COLO668 (cell line): ENCODE measurements around the gene ZBED1.
"Not testable (repeated sequence)": the region's sequence is repeated elsewhere in the genome, so short reads cannot be mapped to it uniquely, and the experiment has no call there.

Source experiments
- DNase-seq: peaks from one replicate; lab custom pipeline; 2025; ENCODE audit not compliant: unreplicated experiment; lab: John Stamatoyannopoulos, UW

Gene ZBED1

DNA sequence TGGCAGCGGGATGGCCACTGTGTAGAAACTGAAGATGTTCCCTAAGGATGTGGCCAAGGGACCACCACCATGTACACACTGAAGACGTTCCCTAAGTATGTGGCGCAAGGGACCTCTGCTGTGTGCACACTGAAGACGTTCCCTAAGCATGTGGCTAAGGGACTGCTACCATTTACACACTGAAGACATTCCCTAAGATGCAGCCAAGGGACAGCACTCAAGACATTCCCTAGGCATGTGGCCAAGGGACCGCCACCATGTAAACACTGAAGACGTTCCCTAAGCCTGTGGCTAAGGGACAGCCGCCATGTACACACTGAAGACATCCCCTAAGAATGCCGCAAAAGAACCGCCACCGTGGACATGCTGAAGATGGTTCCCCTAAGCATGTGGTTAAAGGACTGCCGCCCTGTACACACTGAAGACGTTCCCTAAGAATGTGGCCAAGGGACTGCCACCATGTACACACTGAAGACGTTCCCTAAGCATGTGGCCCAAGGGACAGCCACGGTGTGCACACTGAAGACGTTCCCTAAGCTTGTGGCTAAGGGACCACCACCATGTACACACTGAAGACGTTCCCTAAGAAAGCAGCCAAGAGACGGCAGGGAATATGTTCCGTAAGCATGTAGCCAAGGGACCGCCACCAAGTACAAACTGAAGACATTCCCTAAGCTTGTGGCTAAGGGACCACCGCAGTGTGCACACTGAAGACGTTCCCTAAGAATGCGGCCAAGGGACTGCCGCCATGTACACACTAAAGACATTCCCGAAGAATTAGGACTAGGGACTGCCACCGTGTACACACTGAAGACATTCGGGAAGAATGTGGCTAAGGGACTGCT, 43.3 kb downstream of the ZBED1 start:
- no peak for DNase-seq

DNA sequence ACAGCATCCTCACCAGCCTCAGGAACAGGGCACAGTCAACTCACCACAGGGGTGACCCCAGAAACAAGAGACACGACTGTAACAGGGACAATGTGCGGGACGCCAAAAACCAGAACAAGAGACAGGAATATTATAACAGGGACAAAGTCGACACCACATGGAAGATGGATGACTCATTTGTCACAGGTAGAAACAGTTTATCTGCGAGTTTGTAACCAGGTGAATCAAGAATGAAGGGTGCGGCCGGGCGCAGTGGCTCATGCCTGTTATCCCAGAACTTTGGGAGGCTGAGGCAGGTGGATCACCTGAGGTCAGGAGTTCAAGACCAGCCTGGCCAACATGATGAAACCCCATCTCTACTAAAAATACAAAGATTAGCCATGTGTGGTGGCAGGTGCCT, 44.7 kb downstream of the ZBED1 start:
- not testable (repeated sequence) for DNase-seq

DNA sequence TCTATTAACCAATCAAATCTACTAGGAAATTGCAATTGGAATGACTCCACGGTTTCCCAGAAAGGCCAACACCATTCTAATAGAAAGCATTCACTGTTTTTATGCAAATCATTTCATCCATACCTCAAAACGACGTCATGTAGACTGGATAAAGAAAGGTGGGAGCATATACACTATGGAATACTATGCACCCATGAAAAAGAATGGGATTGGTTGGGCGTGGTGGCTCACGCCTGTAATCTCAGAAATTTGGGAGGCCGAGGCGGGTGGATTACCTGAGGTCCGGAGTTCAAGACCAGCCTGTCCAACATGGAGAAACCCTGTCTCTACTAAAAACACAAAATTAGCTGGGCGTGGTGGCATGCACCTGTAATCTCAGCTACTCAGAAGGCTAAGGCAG, 46.2 kb downstream of the ZBED1 start:
- DNase-seq = not testable (repeated sequence)

DNA sequence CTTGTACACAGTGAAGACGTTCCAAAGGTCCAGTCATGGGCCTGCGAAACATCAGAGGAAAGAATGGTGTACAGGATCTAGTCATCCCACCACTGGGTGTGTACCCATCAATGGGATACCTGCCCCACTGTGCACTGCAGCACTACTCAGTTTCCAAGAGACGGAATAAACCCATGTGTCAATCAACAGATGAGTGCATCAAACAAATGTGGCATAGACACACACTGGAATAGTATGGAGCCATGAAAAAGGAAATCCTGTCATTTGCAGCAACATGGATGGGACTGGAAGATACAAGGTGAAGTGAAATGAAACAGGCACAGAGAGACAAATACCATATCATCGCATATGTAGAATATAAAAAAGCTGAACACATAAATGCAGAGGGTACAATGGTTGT, 48.0 kb downstream of the ZBED1 start:
- no peak for DNase-seq

DNA sequence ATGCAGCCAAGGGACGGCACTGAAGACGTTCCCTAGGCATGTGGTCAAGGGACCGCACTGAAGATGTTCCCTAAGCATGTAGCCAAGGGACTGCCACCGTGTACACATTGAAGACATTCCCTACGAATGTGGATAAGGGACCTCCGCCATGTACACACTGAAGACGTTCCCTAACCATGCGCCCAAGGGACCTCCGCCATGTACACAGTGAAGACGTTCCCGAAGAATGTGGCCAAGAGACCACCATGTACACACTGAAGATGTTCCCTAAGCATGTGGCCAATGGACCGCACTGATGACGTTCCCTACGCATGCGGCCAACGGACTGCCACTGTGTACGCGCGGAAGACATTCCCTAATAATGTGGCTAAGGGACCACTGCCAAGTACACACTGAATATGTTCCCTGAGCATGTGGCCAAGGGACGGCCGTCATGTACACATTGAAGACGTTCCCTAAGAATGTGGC, 48.4 kb downstream of the ZBED1 start:
- no peak for DNase-seq

DNA sequence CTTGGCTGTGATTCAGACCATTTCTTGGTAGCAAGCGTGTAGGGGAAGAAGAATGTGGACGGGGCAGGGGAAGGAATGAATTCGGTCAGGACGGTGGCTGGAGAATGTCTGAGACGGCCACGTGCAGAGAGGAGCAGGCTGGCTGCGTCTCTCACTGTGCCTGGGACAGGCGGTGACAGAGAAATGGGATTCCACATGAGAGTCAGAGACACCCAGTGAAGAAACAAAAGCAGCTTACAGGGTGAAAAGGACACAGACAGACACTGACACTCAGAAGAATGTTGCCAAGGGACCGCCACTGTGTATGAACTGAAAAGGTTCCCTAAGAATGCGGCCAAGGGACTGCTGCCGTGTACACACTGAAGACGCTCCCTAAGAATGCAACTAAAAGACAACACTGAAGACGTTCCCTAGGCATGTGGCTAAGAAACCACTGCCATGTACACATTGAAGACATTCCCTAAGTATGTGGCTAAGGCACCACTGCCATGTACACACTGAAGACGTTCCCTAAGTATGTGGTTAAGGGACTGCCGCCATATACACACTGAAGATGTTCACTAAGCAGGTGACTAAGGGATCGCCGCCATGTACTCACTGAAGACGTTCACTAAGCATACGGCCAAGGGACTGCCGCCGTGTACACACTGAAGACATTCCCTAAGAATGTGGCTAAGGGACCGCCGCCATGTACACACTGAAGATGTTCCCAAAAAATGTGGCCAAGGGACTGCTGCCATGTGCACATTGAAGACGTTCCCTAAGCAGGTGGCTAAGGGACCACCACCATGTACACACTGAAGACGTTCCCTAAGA, 49.1 kb downstream of the ZBED1 start:
- DNase-seq = no peak

DNA sequence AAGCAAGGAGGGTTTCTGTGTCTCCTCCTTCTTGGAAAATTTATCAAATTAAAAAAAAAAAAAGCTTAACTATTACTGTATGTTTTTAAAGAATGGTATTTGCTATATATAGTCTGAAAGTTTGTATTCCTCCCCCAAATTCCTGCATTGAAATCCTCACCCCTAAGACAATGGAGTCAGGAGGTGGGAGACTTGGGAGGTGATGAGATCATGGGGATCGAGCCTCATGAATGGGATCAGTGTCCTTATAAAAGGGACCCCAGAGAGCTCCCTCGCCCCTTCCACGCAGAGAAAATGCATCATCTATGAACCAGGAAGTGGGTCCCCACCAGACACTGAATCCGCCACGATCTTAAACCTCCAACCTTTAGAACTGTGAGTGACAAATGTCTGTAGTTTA, 50.1 kb downstream of the ZBED1 start:
- no peak for DNase-seq

DNA sequence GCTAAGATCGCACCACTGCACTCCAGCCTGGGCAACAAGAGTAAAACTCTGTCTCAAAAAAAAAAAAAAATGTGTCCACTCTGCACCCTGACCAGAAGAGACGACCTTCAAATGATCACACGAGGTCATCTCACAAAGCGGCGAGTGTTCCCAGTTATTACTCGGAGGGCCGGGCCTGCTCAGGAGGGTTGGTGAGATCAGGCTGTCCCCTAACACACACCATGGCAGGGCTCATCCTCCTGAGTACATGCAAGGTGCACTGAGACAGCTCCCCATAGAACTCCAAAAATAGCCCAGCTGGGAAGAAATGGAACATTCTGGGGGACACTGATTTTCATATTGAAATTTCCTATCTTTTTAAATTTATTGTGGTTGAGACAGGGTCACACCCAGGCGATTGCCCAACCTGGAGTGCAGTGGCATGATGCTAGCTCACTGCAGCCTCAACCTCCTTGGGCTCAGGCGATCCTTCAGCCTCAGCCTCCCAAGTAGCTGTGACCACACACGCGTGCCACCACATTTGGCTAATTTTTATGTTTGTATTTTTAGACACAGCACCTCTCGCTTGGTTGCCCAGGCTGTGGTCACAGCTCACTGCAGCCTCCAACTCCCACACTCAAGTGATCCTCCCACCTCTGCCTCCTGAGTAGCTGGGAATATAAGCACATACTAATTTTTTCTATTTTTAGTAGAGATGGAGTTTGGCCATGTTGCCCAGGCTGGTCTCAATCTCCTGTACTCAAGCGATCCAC, 51.5 kb downstream of the ZBED1 start:
- DNase-seq = no peak

DNA sequence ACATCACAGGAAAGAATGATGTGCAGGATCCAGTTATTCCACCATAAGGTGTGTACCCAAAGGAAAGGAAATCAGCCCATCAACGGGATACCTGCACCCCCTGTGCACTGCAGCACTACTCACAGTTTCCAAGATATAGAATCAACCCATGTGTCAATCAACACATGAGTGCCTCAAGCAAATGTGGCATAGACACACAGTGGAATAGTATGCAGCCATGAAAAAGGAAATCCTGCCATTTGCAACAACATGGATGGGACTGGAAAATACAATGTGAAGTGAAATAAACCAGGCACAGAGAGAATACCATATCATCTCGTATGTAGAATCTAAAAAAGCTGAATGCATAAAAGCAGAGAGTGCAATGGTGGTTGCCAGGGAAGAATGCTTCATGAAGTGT, 53.3 kb downstream of the ZBED1 start:
- no peak for DNase-seq

DNA sequence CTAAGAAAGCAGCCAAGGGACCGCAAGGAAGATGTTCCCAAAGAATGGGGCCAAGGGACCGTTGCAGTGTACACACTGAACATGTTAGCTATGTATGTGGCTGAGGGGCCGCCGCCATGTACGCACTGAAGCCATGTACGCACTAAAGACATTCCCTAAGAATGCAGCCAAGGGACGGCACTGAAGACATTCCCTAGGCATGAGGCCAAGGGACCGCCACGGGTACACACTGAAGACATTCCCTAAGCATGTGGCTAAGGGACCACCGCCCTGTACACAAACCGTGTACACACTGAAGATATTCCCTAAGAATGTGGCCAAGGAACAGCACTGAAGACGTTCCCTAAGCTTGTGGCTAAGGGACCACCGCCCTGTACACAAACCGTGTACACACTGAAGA, 54.0 kb downstream of the ZBED1 start:
- DNase-seq = no peak

DNA sequence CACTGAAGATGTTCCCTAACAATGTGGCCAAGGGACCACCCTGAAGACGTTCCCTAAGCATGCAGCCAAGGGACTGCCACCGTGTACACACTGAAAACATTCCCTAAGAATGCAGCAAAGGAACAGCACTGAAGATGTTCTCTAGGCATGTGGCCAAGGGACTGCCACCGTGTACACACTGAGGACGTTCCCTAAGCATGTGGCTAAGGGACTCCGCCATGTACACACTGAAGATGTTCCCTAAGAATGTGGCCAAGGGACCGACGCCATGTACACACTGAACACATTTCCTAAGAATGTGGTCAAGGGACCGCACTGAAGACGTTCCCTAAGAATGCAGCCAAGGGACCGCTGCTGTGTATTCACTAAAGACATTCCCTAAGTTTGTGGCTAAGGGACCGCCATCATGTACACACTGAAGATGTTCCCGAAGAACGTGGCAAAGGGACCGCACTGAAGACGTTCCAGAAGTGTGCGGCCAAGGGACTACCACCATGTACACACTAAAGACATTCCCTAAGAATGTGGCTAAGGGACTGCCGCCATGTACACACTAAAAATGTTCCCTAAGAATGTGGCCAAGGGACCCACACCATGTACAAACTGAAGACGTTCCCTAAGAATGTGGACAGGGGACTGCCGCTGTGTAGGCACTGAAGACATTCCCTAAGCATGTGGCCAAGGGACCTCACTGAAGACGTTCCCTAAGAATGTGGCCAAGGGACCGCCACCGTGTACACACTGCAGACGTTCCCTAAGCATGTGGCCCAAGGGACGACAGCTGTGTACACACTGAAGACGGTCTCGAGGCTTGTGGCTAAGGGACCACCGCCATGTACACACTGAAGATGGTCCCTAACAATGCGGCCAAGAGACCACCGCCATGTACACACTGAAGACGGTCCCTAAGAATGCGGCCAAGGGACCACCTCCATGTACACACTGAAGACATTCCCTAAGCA, 54.8 kb downstream of the ZBED1 start:
- DNase-seq = no peak

DNA sequence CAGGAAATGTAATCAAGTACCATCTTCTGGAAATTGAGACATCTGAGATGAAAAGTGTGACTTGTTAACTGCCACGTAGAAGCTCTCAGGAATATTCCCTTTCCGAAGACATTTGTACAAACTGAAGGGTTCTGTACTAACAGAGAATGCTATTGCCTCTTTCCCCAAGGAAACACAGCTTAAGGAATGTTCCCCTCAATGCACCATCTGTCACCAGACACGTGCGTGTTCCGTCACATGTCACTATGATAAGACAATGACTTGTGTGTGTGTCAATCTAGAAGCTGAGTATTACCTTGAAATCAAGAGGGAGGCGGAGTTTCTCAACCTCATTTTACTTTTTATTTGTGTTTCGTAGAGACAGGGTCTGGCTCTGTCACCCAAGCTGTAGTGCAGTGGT, 58.1 kb downstream of the ZBED1 start:
- no peak for DNase-seq

DNA sequence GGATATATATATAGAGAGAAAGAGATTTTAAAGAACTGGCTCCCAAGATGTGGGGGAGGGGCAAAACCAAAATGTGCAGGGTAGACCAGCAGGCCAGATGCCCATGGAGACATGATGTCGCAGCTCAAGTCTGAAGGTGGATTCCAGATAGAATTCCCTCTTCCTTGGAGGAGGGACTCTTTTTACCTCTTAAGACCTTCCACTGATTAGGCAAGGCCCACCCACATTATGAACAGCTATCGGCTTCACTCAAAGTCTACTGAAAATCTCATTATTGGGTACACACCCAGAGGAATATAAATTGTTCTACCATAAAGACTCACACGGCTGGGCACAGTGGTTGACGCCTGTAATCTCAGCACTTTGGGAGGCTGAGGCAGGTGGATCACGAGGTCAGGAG, 59.3 kb downstream of the ZBED1 start:
- no peak for DNase-seq

DNA sequence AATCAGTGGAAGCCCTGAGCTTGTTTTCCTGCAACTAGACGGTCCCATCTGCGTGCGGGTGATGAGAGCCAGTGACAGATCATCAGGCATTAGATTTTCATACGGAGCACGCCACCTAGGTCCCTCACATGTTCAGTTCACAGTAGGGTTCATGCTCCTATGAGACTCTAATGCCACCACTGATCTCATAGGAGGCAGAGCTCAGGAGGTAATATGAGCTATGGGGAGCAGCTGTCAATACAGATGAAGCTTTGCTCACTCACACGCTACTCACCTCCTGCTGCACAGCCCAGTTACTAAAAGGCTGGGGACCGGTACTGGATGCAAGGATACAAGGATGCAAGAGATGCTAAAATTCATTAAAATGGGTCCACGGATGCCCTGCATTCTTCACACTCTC, 61.2 kb downstream of the ZBED1 start:
- DNase-seq = no peak
